ENCODE results near the gene LGR5.

Gene LGR5

DNA sequence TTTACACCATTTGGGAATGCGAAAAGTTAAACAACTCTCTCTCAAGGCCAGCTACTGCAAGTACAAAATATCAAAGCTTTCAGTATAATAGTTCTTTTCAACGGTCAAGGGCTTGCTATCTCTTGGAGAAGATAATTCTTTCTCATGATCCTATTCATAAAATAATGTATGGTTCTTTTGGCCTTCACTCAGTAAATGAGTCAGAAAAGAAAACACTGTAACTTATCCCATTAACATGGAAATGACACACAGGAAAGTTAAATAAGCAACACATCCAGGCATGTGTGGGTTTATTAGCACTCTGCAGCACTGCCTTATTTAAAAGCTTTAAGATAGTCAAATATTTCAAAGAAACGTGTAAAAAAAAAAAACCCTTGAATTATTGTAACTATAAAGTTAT lies 187.2 kb downstream of the LGR5 start:
- Histone ChIP-seq H3K4me3 (ENCODE audit: extremely low read depth, insufficient read depth, low read length, poor library complexity, severe bottlenecking) (no peak overlapping the region), H3K4me1 (ENCODE audit: control insufficient read depth, insufficient read depth, low read length, poor library complexity, severe bottlenecking) (no peaks in the 10 kb centered on the region), H3K9me3 (ENCODE audit: control insufficient read depth, low read length) (no peaks in the 10 kb centered on the region), H3K27ac (ENCODE audit: low read depth, low read length, severe bottlenecking) (no peak overlapping the region), H3K36me3 (ENCODE audit: control insufficient read depth, insufficient read depth, low read length) (peaks cover 84% of the 10 kb centered on the region)
- 100% methylated on average over 1 of the region's 3 CpGs; no CpG with 5 or more reads in 1 of the 2 experiments for WGBS, 2 experiments (ENCODE audit: insufficient coverage in 2 of 2)

DNA sequence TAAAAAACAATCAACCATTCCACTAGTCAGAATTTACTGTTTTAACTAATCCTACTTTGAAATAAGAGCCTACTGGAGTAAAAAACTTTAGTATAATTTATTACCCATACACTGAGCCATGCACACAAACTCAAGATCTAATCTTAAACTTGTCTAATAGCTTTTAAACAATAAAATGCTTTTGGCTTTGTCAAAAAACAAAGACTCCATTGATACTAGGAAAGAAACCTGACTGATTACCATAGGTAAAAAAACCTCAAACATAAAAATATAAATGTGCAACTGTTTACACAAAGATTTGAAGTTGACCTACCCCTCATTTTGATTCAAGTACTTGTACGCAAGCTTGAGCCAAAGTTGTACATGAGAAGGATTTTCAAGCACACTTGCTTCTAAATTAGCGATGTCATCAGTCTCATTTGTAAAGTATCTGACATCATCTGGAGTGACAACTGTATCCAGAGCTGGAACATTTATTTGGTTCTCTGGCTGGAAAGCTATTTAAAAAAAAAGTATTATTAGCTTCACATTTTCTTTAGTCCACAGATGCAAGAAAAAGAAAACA lies 187.9 kb downstream of the LGR5 start:
- H3K9me3 ChIP-seq (ENCODE audit: control insufficient read depth, low read length) = no peaks in the 10 kb centered on the region
- no peaks in the 10 kb centered on the region for H3K4me1 ChIP-seq (ENCODE audit: control insufficient read depth, insufficient read depth, low read length, poor library complexity, severe bottlenecking)
- no peak overlapping the region for H3K27ac ChIP-seq (ENCODE audit: low read depth, low read length, severe bottlenecking)
- no peak overlapping the region for H3K4me3 ChIP-seq (ENCODE audit: extremely low read depth, insufficient read depth, low read length, poor library complexity, severe bottlenecking)
- H3K36me3 ChIP-seq (ENCODE audit: control insufficient read depth, insufficient read depth, low read length) = peaks cover 83% of the 10 kb centered on the region
- WGBS, 2 experiments (ENCODE audit: insufficient coverage in 2 of 2) = 100% methylated on average over 2 of the region's 2 CpGs

All from mesodermal cell (in vitro differentiated cells).